Measurements from ENCODE around the gene AFTPH.

- TF ChIP-seq CTCF (conservative IDR thresholded peaks at IDR 0.05) (no peak), EZH2 (IDR thresholded peaks at IDR 0.05; ENCODE audit: low read depth) (no peak)
Observed at GRCh38 chr2:64635976-64636911, 112.1 kb downstream of the AFTPH start.
